ENCODE measurements around the gene C19orf73. TPM values are rescaled to one million over a fixed set of nuclear protein-coding genes. Genes with fewer than 3 reads are reported as not detected.

The C19orf73 gene
- total and polyA plus RNA-seq, 8 donors = 1.4 to 9.8 (median 1.8) TPM

- FAIRE-seq (no peak), ATAC-seq (no peak), DNase-seq (no peak)
- no peaks in the 10 kb centered on the region for H3K27me3 ChIP-seq
- peaks cover 6 to 12% (median 9%) of the 10 kb centered on the region in 3 donors for H3K4me1 ChIP-seq
- TF ChIP-seq, protein P1, sequence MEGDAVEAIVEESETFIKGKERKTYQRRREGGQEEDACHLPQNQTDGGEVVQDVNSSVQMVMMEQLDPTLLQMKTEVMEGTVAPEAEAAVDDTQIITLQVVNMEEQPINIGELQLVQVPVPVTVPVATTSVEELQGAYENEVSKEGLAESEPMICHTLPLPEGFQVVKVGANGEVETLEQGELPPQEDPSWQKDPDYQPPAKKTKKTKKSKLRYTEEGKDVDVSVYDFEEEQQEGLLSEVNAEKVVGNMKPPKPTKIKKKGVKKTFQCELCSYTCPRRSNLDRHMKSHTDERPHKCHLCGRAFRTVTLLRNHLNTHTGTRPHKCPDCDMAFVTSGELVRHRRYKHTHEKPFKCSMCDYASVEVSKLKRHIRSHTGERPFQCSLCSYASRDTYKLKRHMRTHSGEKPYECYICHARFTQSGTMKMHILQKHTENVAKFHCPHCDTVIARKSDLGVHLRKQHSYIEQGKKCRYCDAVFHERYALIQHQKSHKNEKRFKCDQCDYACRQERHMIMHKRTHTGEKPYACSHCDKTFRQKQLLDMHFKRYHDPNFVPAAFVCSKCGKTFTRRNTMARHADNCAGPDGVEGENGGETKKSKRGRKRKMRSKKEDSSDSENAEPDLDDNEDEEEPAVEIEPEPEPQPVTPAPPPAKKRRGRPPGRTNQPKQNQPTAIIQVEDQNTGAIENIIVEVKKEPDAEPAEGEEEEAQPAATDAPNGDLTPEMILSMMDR (IDR thresholded peaks at IDR 0.05) = no peak
- no peak overlapping the region for H3K4me3 ChIP-seq
- no peaks in the 10 kb centered on the region for H3K9me3 ChIP-seq
- H3K36me3 ChIP-seq = no peaks in the 10 kb centered on the region
- WGBS, 2 donors = 64 to 77% methylated on average over 3 to 4 of the region's 4 CpGs
- intact Hi-C loops (cut with DNase I) = no loop called here
- H3K27ac ChIP-seq = no peak overlapping the region
Measured at GRCh38 chr19:49155820-49156346, 36.9 kb upstream of the C19orf73 start.

GRCh38 chr19:49155005-49155819 is 36.3 kb upstream of the C19orf73 start, which contains the start of gene HRC:
HRC (minus strand) TSS chr19:49155396; CDS start chr19:49155237, 159 bp downstream.
- Histone ChIP-seq H3K4me1 (peaks cover 6 to 14% (median 9%) of the 10 kb centered on the region in 3 donors), H3K9me3 (no peaks in the 10 kb centered on the region), H3K36me3 (no peaks in the 10 kb centered on the region), H3K27ac (no peak within 1 kb of the TSS), H3K4me3 (no peak within 1 kb of the TSS), H3K27me3 (no peaks in the 10 kb centered on the region)
- ATAC-seq = no peak
- TF ChIP-seq, protein P1 (IDR thresholded peaks at IDR 0.05) = no peak
- intact Hi-C loops (cut with DNase I) = no loop called here
- FAIRE-seq = no peak
- DNase-seq = no peak
- 78 to 82% methylated on average over 16 to 19 of the region's 19 CpGs for WGBS, 2 donors

DNA sequence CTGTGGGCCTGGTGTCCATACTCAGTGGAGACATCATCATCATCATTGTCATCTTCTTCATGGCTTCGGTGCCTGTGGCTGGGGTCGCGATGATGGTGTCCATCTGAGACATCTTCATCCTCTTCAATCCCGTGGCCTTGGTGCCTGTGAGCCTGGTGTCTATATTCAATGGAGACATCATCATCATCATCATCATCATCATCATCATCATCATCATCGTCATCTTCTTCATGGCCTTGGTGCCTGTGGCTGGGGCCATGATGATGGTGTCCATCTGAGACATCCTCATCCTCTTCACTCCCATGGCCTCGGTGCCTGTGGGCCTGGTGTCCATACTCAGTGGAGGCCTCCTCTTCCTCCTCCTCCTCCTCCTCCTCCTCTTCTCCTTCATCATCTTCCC is 35.3 kb upstream of the C19orf73 start:
- WGBS, 2 donors = 92 to 94% methylated on average over 6 of the region's 6 CpGs
- H3K4me3 ChIP-seq = no peak overlapping the region
- TF ChIP-seq, protein P1 (IDR thresholded peaks at IDR 0.05) = no peak
- H3K9me3 ChIP-seq = no peaks in the 10 kb centered on the region
- H3K27me3 ChIP-seq = no peaks in the 10 kb centered on the region
- intact Hi-C loops (cut with DNase I) = no loop called here
- no peaks in the 10 kb centered on the region for H3K36me3 ChIP-seq
- no peak overlapping the region for H3K27ac ChIP-seq
- ATAC-seq (no peak), FAIRE-seq (no peak), DNase-seq (no peak)
- H3K4me1 ChIP-seq = peaks cover 6 to 14% (median 9%) of the 10 kb centered on the region in 3 donors

GRCh38 chr19:49153167-49153809 is 34.3 kb upstream of the C19orf73 start:
- Histone ChIP-seq H3K4me1 (peaks cover 6 to 11% (median 9%) of the 10 kb centered on the region in 3 donors), H3K36me3 (no peaks in the 10 kb centered on the region), H3K27me3 (no peaks in the 10 kb centered on the region), H3K27ac (no peak overlapping the region), H3K4me3 (no peak overlapping the region), H3K9me3 (no peaks in the 10 kb centered on the region)
- FAIRE-seq (no peak), DNase-seq (peak in 1 of 6 donors; percentile 21), ATAC-seq (no peak)
- TF ChIP-seq, protein P1 (IDR thresholded peaks at IDR 0.05) = no peak
- intact Hi-C loops (cut with DNase I) = no loop called here
- WGBS, 2 donors = 91 to 93% methylated on average over 10 of the region's 10 CpGs

Measured in pancreas (tissue), 10 donors.